ENCODE measurements around the gene EXD3. TPM values are rescaled to one million over a fixed set of nuclear protein-coding genes. Genes with fewer than 3 reads are reported as not detected.

EXD3 gene
- polyA plus RNA-seq, 3 donors = 12.0 to 35.4 (median 16.6) TPM

- DNase-seq (ENCODE audit: extremely low read depth in 1 of 11, low read depth in 9 of 11, low spot score in 4 of 11) = no peak
Observed at GRCh38 chr9:137307255-137308056, 115.5 kb downstream of the EXD3 start.

- DNase-seq (ENCODE audit: extremely low read depth in 1 of 11, low read depth in 9 of 11, low spot score in 4 of 11) = no peak
Observed at GRCh38 chr9:137306850-137307254, 116.1 kb downstream of the EXD3 start.

- DNase-seq (ENCODE audit: extremely low read depth in 1 of 11, low read depth in 9 of 11, low spot score in 4 of 11) = no peak
Observed at GRCh38 chr9:137306066-137306849, 116.7 kb downstream of the EXD3 start.

- no peak for DNase-seq (ENCODE audit: extremely low read depth in 1 of 11, low read depth in 9 of 11, low spot score in 4 of 11)
Observed at GRCh38 chr9:137305798-137306065, 117.2 kb downstream of the EXD3 start.

GRCh38 chr9:137305060-137305797 lies 117.7 kb downstream of the EXD3 start:
- DNase-seq (ENCODE audit: extremely low read depth in 1 of 11, low read depth in 9 of 11, low spot score in 4 of 11) = no peak

GRCh38 chr9:137304383-137305059 lies 118.4 kb downstream of the EXD3 start:
- no peak for DNase-seq (ENCODE audit: extremely low read depth in 1 of 11, low read depth in 9 of 11, low spot score in 4 of 11)

GRCh38 chr9:137303893-137304382 lies 119.0 kb downstream of the EXD3 start:
- DNase-seq (ENCODE audit: extremely low read depth in 1 of 11, low read depth in 9 of 11, low spot score in 4 of 11) = no peak

GRCh38 chr9:137303151-137303892 lies 119.6 kb downstream of the EXD3 start:
- no peak for DNase-seq (ENCODE audit: extremely low read depth in 1 of 11, low read depth in 9 of 11, low spot score in 4 of 11)

GRCh38 chr9:137302449-137303150 lies 120.4 kb downstream of the EXD3 start:
- no peak for DNase-seq (ENCODE audit: extremely low read depth in 1 of 11, low read depth in 9 of 11, low spot score in 4 of 11)

- peak in 4 of 11 donors; percentile 79 to 86 (median 82) for DNase-seq (ENCODE audit: extremely low read depth in 1 of 11, low read depth in 9 of 11, low spot score in 4 of 11)
Observed at GRCh38 chr9:137302118-137302448, 120.9 kb downstream of the EXD3 start, which contains the start of gene NRARP. TSS of gene NRARP (minus strand) at chr9:137302271. CDS start at chr9:137301928, 343 bp downstream.

- no peak for DNase-seq (ENCODE audit: extremely low read depth in 1 of 11, low read depth in 9 of 11, low spot score in 4 of 11)
Observed at GRCh38 chr9:137301081-137301947, 121.6 kb downstream of the EXD3 start.

- DNase-seq (ENCODE audit: extremely low read depth in 1 of 11, low read depth in 9 of 11, low spot score in 4 of 11) = no peak
Observed at GRCh38 chr9:137300567-137301080, 122.3 kb downstream of the EXD3 start.

- DNase-seq (ENCODE audit: extremely low read depth in 1 of 11, low read depth in 9 of 11, low spot score in 4 of 11) = no peak
Observed at GRCh38 chr9:137299938-137300337, 123.0 kb downstream of the EXD3 start.

GRCh38 chr9:137299203-137299565 lies 123.8 kb downstream of the EXD3 start:
- no peak for DNase-seq (ENCODE audit: extremely low read depth in 1 of 11, low read depth in 9 of 11, low spot score in 4 of 11)

- DNase-seq (ENCODE audit: extremely low read depth in 1 of 11, low read depth in 9 of 11, low spot score in 4 of 11) = no peak
Observed at GRCh38 chr9:137298401-137299202, 124.4 kb downstream of the EXD3 start.

GRCh38 chr9:137297966-137298365 lies 125.0 kb downstream of the EXD3 start:
- no peak for DNase-seq (ENCODE audit: extremely low read depth in 1 of 11, low read depth in 9 of 11, low spot score in 4 of 11)

All from renal cortex interstitium (tissue), 11 donors.